B cell (primary cell): ENCODE measurements around the gene RNF227. TPM values are rescaled to one million over a fixed set of nuclear protein-coding genes. Genes with fewer than 3 reads are reported as not detected.

Experiments used
- ATAC-seq: fragments of 200-7000 bp; cut with Tn5 transposase; one replicate; pipeline ENCODE4 v1.10.0; 2021; ENCODE audit warnings: low read depth, mild to moderate bottlenecking, moderate number of reproducible peaks, moderate library complexity
- CTCF ChIA-PET: fragments of 350-600 bp; sonication (Branson Sonifier 250); formaldehyde crosslinking; loops from one replicate; lab custom pipeline; 2021; ENCODE audit warnings: antibody characterized with exemption, inconsistent platforms; lab: Charles Lee
- POLR2A ChIA-PET: fragments of 350-600 bp; sonication (Branson Sonifier 250); formaldehyde crosslinking; loops from one replicate; lab custom pipeline; 2021; ENCODE audit warnings: antibody characterized with exemption; lab: Charles Lee
- DNase-seq: peaks from one replicate; pipeline ENCODE4 v3.0.0; 2013
- H2AFZ ChIP-seq: 2 replicates; pipeline ENCODE4 v1.6.1; 2012; ENCODE audit warnings: mild to moderate bottlenecking, low read depth, low read length; ENCODE audit not compliant: insufficient read depth, poor library complexity, severe bottlenecking
- H3K27ac ChIP-seq, 2 donors: 1 replicate in 1 of 2; 2 replicates in 1 of 2; pipeline ENCODE4 v1.5.1; 2012 to 2013; ENCODE audit warnings: low read length in 2 of 2, mild to moderate bottlenecking in 2 of 2, moderate library complexity in 1 of 2
- H3K27me3 ChIP-seq, 4 experiments: fragments of 200-600 bp in 1 of 4; sonication (generic) in 1 of 4; replicated peaks in 1 of 4; 1 replicate in 2 of 4; 2 replicates in 2 of 4; pipeline versions ENCODE4 v1.6.1 to v1.7.0; 2013 to 2016; ENCODE audit warnings: low read length in 3 of 4, mild to moderate bottlenecking in 2 of 4, mixed read lengths in 1 of 4, moderate library complexity in 1 of 4; ENCODE audit not compliant: insufficient read depth in 4 of 4, control insufficient read depth in 3 of 4; ENCODE audit errors: control extremely low read depth in 1 of 4
- H3K36me3 ChIP-seq, 2 experiments: replicated peaks in 1 of 2; 1 replicate in 1 of 2; 2 replicates in 1 of 2; pipeline versions ENCODE4 v1.6.1 to v1.7.1; 2013; ENCODE audit warnings: low read length in 1 of 2; ENCODE audit not compliant: insufficient read depth in 2 of 2, control insufficient read depth in 1 of 2; ENCODE audit errors: control extremely low read depth in 1 of 2, extremely low read depth in 1 of 2
- H3K4me1 ChIP-seq, 2 donors: fragments of 200-600 bp in 1 of 2; sonication (generic) in 1 of 2; 1 replicate in 1 of 2; 2 replicates in 1 of 2; pipeline versions ENCODE4 v1.5.1 to v1.6.1; 2013 to 2017; ENCODE audit warnings: low read length in 2 of 2; ENCODE audit not compliant: control insufficient read depth in 2 of 2, insufficient read depth in 2 of 2
- H3K4me2 ChIP-seq: replicated peaks from 2 replicates; pipeline ENCODE3; 2012; ENCODE audit warnings: mild to moderate bottlenecking, low read depth, low read length; ENCODE audit not compliant: poor library complexity, severe bottlenecking
- H3K4me3 ChIP-seq, 5 experiments: fragments of 200-600 bp in 1 of 5; sonication (generic) in 1 of 5; 1 replicate in 3 of 5; 2 replicates in 2 of 5; pipeline versions ENCODE4 v1.5.1 to v1.7.0; 2011 to 2016; ENCODE audit warnings: low read length in 4 of 5, mild to moderate bottlenecking in 4 of 5, low read depth in 2 of 5, control low read depth in 1 of 5, moderate library complexity in 1 of 5; ENCODE audit not compliant: insufficient read depth in 1 of 5; ENCODE audit errors: control extremely low read depth in 1 of 5, extremely low read depth in 1 of 5
- H3K79me2 ChIP-seq: fragments of 200-600 bp; sonication (generic); one replicate; pipeline ENCODE4 v1.6.0; 2016; ENCODE audit warnings: low read length; ENCODE audit not compliant: control insufficient read depth, insufficient read depth
- H3K9ac ChIP-seq: fragments of 200-600 bp; sonication (generic); 2 replicates; pipeline ENCODE4 v1.6.1; 2017; ENCODE audit warnings: mild to moderate bottlenecking, low read length, moderate library complexity
- H3K9me3 ChIP-seq, 3 donors: one replicate each; pipeline versions ENCODE4 v1.6.1 to v1.7.1; 2013; ENCODE audit warnings: low read length in 2 of 3; ENCODE audit not compliant: control insufficient read depth in 2 of 3, insufficient read depth in 1 of 3; ENCODE audit errors: control extremely low read depth in 1 of 3
- H4K20me1 ChIP-seq: 2 replicates; pipeline ENCODE4 v1.6.0; 2012; ENCODE audit warnings: mild to moderate bottlenecking, low read length; ENCODE audit not compliant: insufficient read depth, control insufficient read depth, poor library complexity, severe bottlenecking
- H3K27ac Mint-ChIP-seq: one replicate; pipeline ENCODE4 v1.8.0; 2021; ENCODE audit warnings: mixed read lengths
- H3K27me3 Mint-ChIP-seq: one replicate; pipeline ENCODE4 v1.8.0; 2021; ENCODE audit warnings: mixed read lengths
- H3K4me1 Mint-ChIP-seq: one replicate; pipeline ENCODE4 v1.8.0; 2021; ENCODE audit warnings: mixed read lengths
- H3K4me3 Mint-ChIP-seq: one replicate; pipeline ENCODE4 v1.8.0; 2021; ENCODE audit warnings: mixed read lengths
- H3K9me3 Mint-ChIP-seq: one replicate; pipeline ENCODE4 v1.8.0; 2022; ENCODE audit warnings: mixed read lengths; ENCODE audit not compliant: insufficient read depth
- CTCF ChIP-seq: fragments of 200-600 bp; IDR thresholded peaks from one replicate; pipeline ENCODE4 v1.8.0; 2022; ENCODE audit warnings: antibody characterized with exemption, mild to moderate bottlenecking
- EZH2 ChIP-seq: IDR thresholded peaks from 2 replicates; pipeline ENCODE4 v1.6.1; 2012; ENCODE audit warnings: borderline replicate concordance, low read depth, mild to moderate bottlenecking, moderate library complexity, low read length; ENCODE audit not compliant: insufficient read depth, poor library complexity, severe bottlenecking
- WGBS: methylation state at CpG from one replicate; pipeline ENCODE4 v1.1.5; 2013; ENCODE audit warnings: missing lambda C conversion rate; ENCODE audit not compliant: insufficient coverage; 5-methylcytosine and 5-hydroxymethylcytosine counted together
- intact Hi-C: fragments of 100-400 bp; cut with micrococcal nuclease; formaldehyde crosslinking; loops from one replicate; pipeline ENCODE4 v1.10.0; 2022
- polyA plus RNA-seq: library from polyadenylated mRNA; depleted of rRNA; stranded (reverse); fragments of >200 nt; gene quantifications from 2 replicates; pipeline ENCODE4 v1.2.3, GENCODE V29; 2012
- total RNA-seq, 2 donors: library from RNA; stranded (reverse); fragments of 120-200 nt in 1 of 2; gene quantifications; 1 replicate in 1 of 2; 2 replicates in 1 of 2; pipeline versions ENCODE4 v1.2.3 to v1.2.4, GENCODE V29; 2013 to 2022

RNF227 gene
- total and polyA plus RNA-seq, 2 donors (not counting 1 experiment from before 2014, with no cell fraction given), result 3.8 to 11.8 TPM

- no peak within 1 kb of the TSS for H2AFZ ChIP-seq
- ATAC-seq (no peak), DNase-seq (peak; percentile 55)
- H3K27ac Mint-ChIP-seq, result peak within 1 kb of the TSS; percentile 37
- H3K9me3 ChIP-seq, result no peaks in the 10 kb centered on the region
- 73% methylated on average over 66 of the region's 67 CpGs for WGBS
- peak within 1 kb of the TSS; percentile 99 for H3K4me2 ChIP-seq
- H3K9me3 Mint-ChIP-seq, result no peaks in the 10 kb centered on the region
- POLR2A ChIA-PET, result interaction anchor here (0.6 to 1.1 kb wide), 2 partner anchors 11 to 12 kb away, joined by 5 read pairs; no protein-coding TSS in a partner anchor
- no peak within 1 kb of the TSS for H3K4me3 ChIP-seq
- H3K36me3 ChIP-seq, result peaks cover 0 to 7% of the 10 kb centered on the region in 2 experiments
- CTCF ChIA-PET, result interaction anchor here (0.8 to 6.6 kb wide), 6 partner anchors 12 to 131 kb away, joined by 3 to 48 read pairs (median 3); partner anchors contain the start of gene RNF227
- H3K4me1 Mint-ChIP-seq, result peaks cover 44% of the 10 kb centered on the region
- H3K27ac ChIP-seq, result no peak within 1 kb of the TSS
- peak within 1 kb of the TSS; percentile 95 for H3K4me3 Mint-ChIP-seq
- no peaks in the 10 kb centered on the region for H3K27me3 Mint-ChIP-seq
- H3K79me2 ChIP-seq, result peaks cover 33% of the 10 kb centered on the region
- H3K4me1 ChIP-seq, result peaks cover 18 to 33% of the 10 kb centered on the region in 2 donors
- H3K27me3 ChIP-seq, result no peaks in the 10 kb centered on the region
- no peak for TF ChIP-seq CTCF
- TF ChIP-seq EZH2, result no peak
- H3K9ac ChIP-seq, result no peak within 1 kb of the TSS
- intact Hi-C loops, result loop anchor here (5.0 kb wide), 2 partner anchors 128 to 453 kb away; partner anchors contain the start of gene RPL26
- H4K20me1 ChIP-seq, result peaks cover 4% of the 10 kb centered on the region
These were observed 13.3 kb upstream of the RNF227 start, which contains the start of gene KCNAB3 for GRCh38 chr17:7929158-7930023. Gene KCNAB3, minus strand, starts transcription at chr17:7929856. Its CDS starts 421 bp downstream, at chr17:7929435.

DNA sequence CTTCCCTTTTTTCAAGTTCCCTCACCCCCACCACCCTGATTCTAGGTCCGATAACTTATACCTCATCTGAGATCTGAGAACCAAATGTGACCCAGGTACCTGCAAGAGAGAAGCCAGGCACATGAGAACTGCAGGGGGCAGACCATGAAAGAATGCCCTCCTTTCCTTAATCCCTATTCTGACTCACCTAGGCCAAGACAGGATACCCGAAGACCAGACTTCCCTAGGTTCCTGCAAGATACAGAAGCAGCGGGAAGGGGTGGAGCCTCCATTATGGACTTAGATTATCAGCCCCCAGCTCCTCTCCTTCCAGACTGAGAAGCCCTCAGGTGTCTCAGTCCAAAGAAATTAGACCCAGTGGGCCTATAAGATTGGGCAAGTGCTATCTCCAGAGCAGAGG, 11.5 kb upstream of the RNF227 start:
- POLR2A ChIA-PET, result no interaction called here
- TF ChIP-seq EZH2 (no peak), CTCF (no peak)
- no peaks in the 10 kb centered on the region for H3K27me3 Mint-ChIP-seq
- Histone ChIP-seq H4K20me1 (peaks cover 4% of the 10 kb centered on the region), H3K4me1 (peaks cover 9 to 34% of the 10 kb centered on the region in 2 donors), H3K9ac (no peak overlapping the region), H3K36me3 (peaks cover 0 to 7% of the 10 kb centered on the region in 2 experiments), H3K9me3 (no peaks in the 10 kb centered on the region), H3K4me3 (no peak overlapping the region), H3K4me2 (no peak overlapping the region), H3K27ac (no peak overlapping the region), H3K79me2 (peaks cover 18% of the 10 kb centered on the region), H2AFZ (no peak overlapping the region), H3K27me3 (no peaks in the 10 kb centered on the region)
- no peak for ATAC-seq
- 85% methylated on average over 3 of the region's 3 CpGs for WGBS
- DNase-seq, result no peak
- H3K4me1 Mint-ChIP-seq, result peaks cover 37% of the 10 kb centered on the region
- H3K9me3 Mint-ChIP-seq, result no peaks in the 10 kb centered on the region
- no peak overlapping the region for H3K27ac Mint-ChIP-seq
- CTCF ChIA-PET, result interaction anchor here (0.5 to 1.2 kb wide), 2 partner anchors 114 to 442 kb away, joined by 4 to 6 read pairs; no protein-coding TSS in a partner anchor
- intact Hi-C loops, result no loop called here
- H3K4me3 Mint-ChIP-seq, result no peak overlapping the region
